PC-9 (cell line): ENCODE results near the gene OPN1SW. TPM values are rescaled to one million over a fixed set of nuclear protein-coding genes. Genes with fewer than 3 reads are reported as not detected.

ENCODE experiments used
- BruUV-seq: library from RNA; stranded (reverse); fragments of 400-500 nt; replicated peaks from 2 replicates; lab custom pipeline; 2021; lab: Mats Ljungman, UMichigan
- CTCF ChIA-PET: fragments of 300-600 bp; sonication (Branson Sonifier 250); formaldehyde crosslinking; loops from one replicate; lab custom pipeline; 2022; ENCODE audit warnings: antibody characterized with exemption; lab: Charles Lee
- POLR2A ChIA-PET: fragments of 300-600 bp; sonication (Branson Sonifier 250); formaldehyde crosslinking; loops from one replicate; lab custom pipeline; 2022; ENCODE audit warnings: antibody characterized with exemption; ENCODE audit not compliant: unreplicated experiment; lab: Charles Lee
- DNase-seq, 2 experiments: peaks; one replicate each; pipeline versions ENCODE4 v3.0.0 to v3.0.0-alpha.2; 2015 to 2022; ENCODE audit warnings: mixed read lengths in 1 of 2
- H2AFZ ChIP-seq: fragments of 200-600 bp; sonication (generic); 2 replicates; pipeline ENCODE4 v1.8.1; 2017; ENCODE audit warnings: antibody characterized with exemption
- H3F3A ChIP-seq: fragments of 200-600 bp; sonication (generic); 2 replicates; pipeline ENCODE4 v1.8.1; 2017; ENCODE audit warnings: antibody characterized with exemption, mild to moderate bottlenecking, low read depth; ENCODE audit not compliant: insufficient read depth
- H3K27ac ChIP-seq: fragments of 200-600 bp; sonication (generic); 2 replicates; pipeline ENCODE4 v1.6.1; 2016; ENCODE audit warnings: mixed run types
- H3K27me3 ChIP-seq: fragments of 200-600 bp; sonication (generic); 2 replicates; pipeline ENCODE4 v1.6.1; 2016; ENCODE audit warnings: low read depth, mixed run types; ENCODE audit not compliant: insufficient read depth
- H3K36me3 ChIP-seq: fragments of 200-600 bp; sonication (generic); 2 replicates; pipeline ENCODE4 v1.6.1; 2016; ENCODE audit warnings: low read depth, mixed run types
- H3K4me1 ChIP-seq: fragments of 200-600 bp; sonication (generic); replicated peaks from 2 replicates; pipeline ENCODE4 v1.6.1; 2016; ENCODE audit warnings: mixed run types; ENCODE audit not compliant: insufficient read depth
- H3K4me2 ChIP-seq: fragments of 200-600 bp; sonication (generic); 2 replicates; pipeline ENCODE4 v1.6.1; 2017; ENCODE audit warnings: mixed run types
- H3K4me3 ChIP-seq: fragments of 200-600 bp; sonication (generic); 2 replicates; pipeline ENCODE4 v1.6.1; 2016; ENCODE audit warnings: mixed run types
- H3K79me2 ChIP-seq: fragments of 200-600 bp; sonication (generic); 2 replicates; pipeline ENCODE4 v1.6.1; 2017; ENCODE audit warnings: low read depth, mixed run types
- H3K9me2 ChIP-seq: fragments of 200-600 bp; sonication (generic); 2 replicates; pipeline ENCODE4 v1.8.1; 2017; ENCODE audit warnings: mild to moderate bottlenecking; ENCODE audit not compliant: insufficient read depth
- H3K9me3 ChIP-seq: fragments of 200-600 bp; sonication (generic); 2 replicates; pipeline ENCODE4 v1.8.1; 2016; ENCODE audit warnings: low read depth; ENCODE audit not compliant: insufficient read depth
- H4K20me1 ChIP-seq: fragments of 200-600 bp; sonication (generic); 2 replicates; pipeline ENCODE4 v1.8.1; 2017; ENCODE audit not compliant: insufficient read depth
- EZH2 ChIP-seq: fragments of 200-600 bp; sonication (generic); IDR thresholded peaks from 2 replicates; pipeline ENCODE4 v1.8.0; 2017; ENCODE audit warnings: antibody characterized with exemption, low read depth
- intact Hi-C: fragments of 100-400 bp; cut with micrococcal nuclease; formaldehyde crosslinking; loops from one replicate; pipeline ENCODE4 v1.10.0; 2022; ENCODE audit not compliant: unreplicated experiment
- total RNA-seq: library from RNA; stranded (reverse); gene quantifications from 2 replicates; pipeline ENCODE4 v1.2.3, GENCODE V29; 2021
- TF ChIP-seq, protein P1 (sequence below): fragments of 200-600 bp; sonication (generic); conservative IDR thresholded peaks from 2 replicates; pipeline ENCODE4 v1.6.1; 2017; ENCODE audit warnings: mixed run types, antibody characterized with exemption, mild to moderate bottlenecking, moderate library complexity

Gene OPN1SW
- total RNA-seq, 1 experiment from 2014 or later = not detected

DNA sequence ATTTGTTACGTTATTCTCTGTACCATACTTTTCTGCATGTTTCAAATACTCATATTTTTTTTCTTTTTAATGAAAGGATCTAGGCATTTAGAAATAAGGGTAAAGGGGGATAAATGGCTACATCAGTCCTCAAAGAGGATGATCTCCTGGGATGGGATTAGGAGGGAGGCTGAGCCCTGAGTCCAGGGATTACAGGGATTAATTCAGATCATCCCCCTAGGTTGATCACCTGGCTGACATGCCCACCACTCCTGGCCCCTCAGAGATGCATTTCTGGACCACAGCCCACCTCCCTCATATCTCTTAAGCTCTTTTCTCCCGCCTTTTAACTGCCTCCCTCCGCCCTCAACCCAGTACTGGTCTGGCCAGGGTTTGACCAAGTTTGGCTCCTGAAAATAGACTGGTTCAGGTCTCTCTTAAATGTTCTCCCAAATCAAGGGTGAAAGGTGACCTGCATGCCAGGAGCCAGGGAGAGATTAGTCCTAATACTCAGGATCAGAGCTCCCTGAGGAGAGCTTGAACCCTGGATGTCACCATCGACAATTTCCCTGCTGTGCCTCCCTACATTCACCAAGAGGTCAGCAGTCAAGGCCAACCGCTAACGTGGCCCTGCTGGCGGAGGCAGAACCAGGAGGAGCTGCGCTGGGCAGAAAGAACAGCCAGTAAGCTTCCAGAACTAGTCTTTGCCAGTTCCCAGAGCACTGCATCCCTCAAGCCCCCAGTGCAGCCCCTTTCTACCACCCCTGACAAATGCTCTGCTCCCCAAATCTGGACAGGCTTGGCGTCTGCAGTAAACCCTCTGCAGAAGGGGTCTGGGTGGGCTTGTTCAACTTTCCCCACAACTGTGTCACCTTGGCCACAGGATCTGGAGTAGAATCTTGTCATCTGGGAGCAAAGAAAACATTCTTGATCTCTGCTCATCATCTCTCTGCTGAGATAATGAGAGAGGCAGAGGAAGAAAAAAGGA lies 13.1 kb upstream of the OPN1SW start:
- H3K9me3 ChIP-seq = no peaks in the 10 kb centered on the region
- no peak for DNase-seq
- TF ChIP-seq, protein P1, sequence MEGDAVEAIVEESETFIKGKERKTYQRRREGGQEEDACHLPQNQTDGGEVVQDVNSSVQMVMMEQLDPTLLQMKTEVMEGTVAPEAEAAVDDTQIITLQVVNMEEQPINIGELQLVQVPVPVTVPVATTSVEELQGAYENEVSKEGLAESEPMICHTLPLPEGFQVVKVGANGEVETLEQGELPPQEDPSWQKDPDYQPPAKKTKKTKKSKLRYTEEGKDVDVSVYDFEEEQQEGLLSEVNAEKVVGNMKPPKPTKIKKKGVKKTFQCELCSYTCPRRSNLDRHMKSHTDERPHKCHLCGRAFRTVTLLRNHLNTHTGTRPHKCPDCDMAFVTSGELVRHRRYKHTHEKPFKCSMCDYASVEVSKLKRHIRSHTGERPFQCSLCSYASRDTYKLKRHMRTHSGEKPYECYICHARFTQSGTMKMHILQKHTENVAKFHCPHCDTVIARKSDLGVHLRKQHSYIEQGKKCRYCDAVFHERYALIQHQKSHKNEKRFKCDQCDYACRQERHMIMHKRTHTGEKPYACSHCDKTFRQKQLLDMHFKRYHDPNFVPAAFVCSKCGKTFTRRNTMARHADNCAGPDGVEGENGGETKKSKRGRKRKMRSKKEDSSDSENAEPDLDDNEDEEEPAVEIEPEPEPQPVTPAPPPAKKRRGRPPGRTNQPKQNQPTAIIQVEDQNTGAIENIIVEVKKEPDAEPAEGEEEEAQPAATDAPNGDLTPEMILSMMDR = no peak
- TF ChIP-seq EZH2 = no peak
- BruUV-seq = no TSS peak
- no peaks in the 10 kb centered on the region for H4K20me1 ChIP-seq
- H3K79me2 ChIP-seq = no peaks in the 10 kb centered on the region
- ChIA-PET POLR2A (no interaction called here), CTCF (interaction anchor here (0.6 kb wide), 1 partner anchor 386 kb away, joined by 9 read pairs; no protein-coding TSS in a partner anchor)
- H3K36me3 ChIP-seq = no peaks in the 10 kb centered on the region
- no peak overlapping the region for H3K4me3 ChIP-seq
- no peaks in the 10 kb centered on the region for H3K27me3 ChIP-seq
- no peak overlapping the region for H2AFZ ChIP-seq
- H3K9me2 ChIP-seq = no peaks in the 10 kb centered on the region
- H3K27ac ChIP-seq = no peak overlapping the region
- no peak overlapping the region for H3K4me2 ChIP-seq
- intact Hi-C loops = no loop called here
- peaks cover 4% of the 10 kb centered on the region; the same call in 1 of the 2 replicates for H3F3A ChIP-seq
- H3K4me1 ChIP-seq = peaks cover 4% of the 10 kb centered on the region; the same call in 1 of the 2 replicates

DNA sequence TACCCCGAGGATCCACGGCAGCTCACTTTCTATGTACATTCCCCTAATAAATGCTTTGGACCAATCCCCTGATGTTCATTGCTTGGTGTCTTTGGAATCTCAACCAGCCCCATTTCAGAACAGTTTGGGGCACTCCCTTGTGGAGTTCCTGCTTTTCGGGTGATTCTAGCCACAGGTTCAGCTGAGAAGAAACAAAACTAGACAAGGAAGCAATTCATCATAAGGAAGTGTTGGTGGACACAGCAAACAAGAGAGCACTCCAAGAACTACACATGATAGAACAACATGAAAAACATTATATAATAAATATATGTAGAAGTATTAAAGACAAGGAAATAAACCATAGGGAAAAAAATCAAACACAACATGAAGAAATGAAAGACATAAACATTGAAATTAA lies 10.1 kb upstream of the OPN1SW start:
- TF ChIP-seq, protein P1 = no peak
- TF ChIP-seq EZH2 = no peak
- Histone ChIP-seq H3K9me3 (no peaks in the 10 kb centered on the region), H4K20me1 (no peaks in the 10 kb centered on the region), H3K27me3 (no peaks in the 10 kb centered on the region), H3K4me1 (no peaks in the 10 kb centered on the region), H3K36me3 (no peaks in the 10 kb centered on the region), H2AFZ (no peak overlapping the region), H3K79me2 (no peaks in the 10 kb centered on the region), H3K4me3 (no peak overlapping the region), H3K4me2 (no peak overlapping the region), H3K27ac (no peak overlapping the region), H3K9me2 (no peaks in the 10 kb centered on the region), H3F3A (peaks cover 4% of the 10 kb centered on the region; the same call in 1 of the 2 replicates)
- DNase-seq = no peak
- no TSS peak for BruUV-seq
- POLR2A ChIA-PET = no interaction called here
- CTCF ChIA-PET = no interaction called here
- intact Hi-C loops = no loop called here

DNA sequence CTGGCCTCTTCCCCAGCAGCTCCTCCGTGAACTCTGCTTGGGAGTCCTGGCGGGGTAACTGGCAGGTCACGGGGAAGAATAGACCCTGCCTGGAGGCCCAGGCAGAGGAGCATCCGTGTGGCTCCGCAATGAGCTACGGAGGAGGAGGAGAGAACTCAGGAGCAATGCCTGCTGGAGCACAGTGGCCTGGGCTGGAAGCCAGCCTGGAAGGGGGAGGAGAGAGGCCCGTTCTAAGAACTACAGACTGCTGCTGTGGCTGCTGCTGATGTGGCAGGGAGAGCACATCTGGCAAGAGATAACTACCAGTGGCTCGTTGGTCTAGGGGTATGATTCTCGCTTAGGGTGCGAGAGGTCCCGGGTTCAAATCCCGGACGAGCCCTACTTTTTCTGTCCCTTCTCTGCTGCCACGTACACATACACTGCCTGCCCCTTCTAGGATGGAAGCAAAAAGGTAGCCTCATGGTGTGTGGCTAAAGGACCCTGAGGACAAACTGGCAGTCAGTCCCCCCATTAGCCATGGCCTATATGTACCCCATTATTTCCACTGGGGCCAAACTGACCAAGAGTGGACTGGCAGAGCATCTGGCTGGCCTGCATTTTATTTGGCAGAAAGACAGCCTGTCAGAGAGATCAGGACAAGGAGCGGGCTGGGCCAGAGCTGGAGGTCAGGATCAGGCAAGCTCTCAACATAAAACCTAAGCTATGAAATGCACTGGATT lies 7.7 kb upstream of the OPN1SW start:
- CTCF ChIA-PET = interaction anchor here (0.8 kb wide), 1 partner anchor 431 kb away, joined by 3 read pairs; no protein-coding TSS in a partner anchor
- intact Hi-C loops = no loop called here

More for the DNA sequence above, 7.7 kb upstream of the OPN1SW start:
- TF ChIP-seq EZH2 = no peak
- TF ChIP-seq, protein P1 = no peak
- Histone ChIP-seq H3K27me3 (no peaks in the 10 kb centered on the region), H3K36me3 (no peaks in the 10 kb centered on the region), H3F3A (no peaks in the 10 kb centered on the region), H2AFZ (no peak overlapping the region), H3K4me3 (no peak overlapping the region), H3K79me2 (no peaks in the 10 kb centered on the region), H3K9me2 (no peaks in the 10 kb centered on the region), H3K9me3 (no peaks in the 10 kb centered on the region), H4K20me1 (no peaks in the 10 kb centered on the region), H3K4me2 (no peak overlapping the region), H3K4me1 (no peaks in the 10 kb centered on the region), H3K27ac (no peak overlapping the region)
- POLR2A ChIA-PET = no interaction called here
- peak in 1 of 2 experiments; percentile 32 for DNase-seq
- no TSS peak for BruUV-seq
